HG03520 (cell line): ENCODE results near the gene TXNRD2.

ENCODE experiments used
- ATAC-seq: cut with Tn5 transposase; IDR thresholded peaks from one replicate; pipeline ENCODE4 v1.9.1; 2021; ENCODE audit warnings: mild to moderate bottlenecking, moderate library complexity; ENCODE audit not compliant: unreplicated experiment

The TXNRD2 gene

GRCh38 chr22:19868333-19868732 lies 73.3 kb downstream of the TXNRD2 start:
- no peak for ATAC-seq

GRCh38 chr22:19867617-19868016 lies 74.0 kb downstream of the TXNRD2 start:
- ATAC-seq = no peak

- ATAC-seq = no peak
Measured at GRCh38 chr22:19866665-19867009, 75.0 kb downstream of the TXNRD2 start.

GRCh38 chr22:19865141-19865829 lies 76.3 kb downstream of the TXNRD2 start:
- no peak for ATAC-seq

- no peak for ATAC-seq
Measured at GRCh38 chr22:19864538-19865106, 77.0 kb downstream of the TXNRD2 start.

- ATAC-seq = no peak
Measured at GRCh38 chr22:19863571-19863970, 78.0 kb downstream of the TXNRD2 start.

GRCh38 chr22:19862619-19863246 lies 78.9 kb downstream of the TXNRD2 start:
- ATAC-seq = no peak

GRCh38 chr22:19859861-19860510 lies 81.6 kb downstream of the TXNRD2 start:
- no peak for ATAC-seq

- no peak for ATAC-seq
Measured at GRCh38 chr22:19857382-19857781, 84.2 kb downstream of the TXNRD2 start.

- ATAC-seq = peak; percentile 11
Measured at GRCh38 chr22:19855504-19856409, 85.9 kb downstream of the TXNRD2 start.

- ATAC-seq = peak; percentile 79
Measured at GRCh38 chr22:19854778-19855503, 86.7 kb downstream of the TXNRD2 start, which contains the start of the genes GNB1L and RTL10. Gene GNB1L (minus strand): TSS chr22:19854874. CDS start chr22:19821355, 33,519 bp downstream. Gene RTL10 (minus strand): TSS chr22:19854874. CDS start chr22:19852261, 2,613 bp downstream.

GRCh38 chr22:19853879-19854777 lies 87.5 kb downstream of the TXNRD2 start:
- ATAC-seq = no peak

GRCh38 chr22:19853058-19853878 lies 88.3 kb downstream of the TXNRD2 start:
- ATAC-seq = no peak

GRCh38 chr22:19852177-19852781 lies 89.3 kb downstream of the TXNRD2 start:
- ATAC-seq = no peak

GRCh38 chr22:19851291-19852176 lies 90.1 kb downstream of the TXNRD2 start:
- ATAC-seq = no peak

- no peak for ATAC-seq
Measured at GRCh38 chr22:19850763-19851109, 90.9 kb downstream of the TXNRD2 start.
